Neutrophil (primary cell): Measurements from ENCODE around the gene PTGDR2.

Experiments used
- H3K27ac ChIP-seq: fragments of 200-600 bp; sonication (generic); 2 replicates; pipeline ENCODE4 v1.5.1; 2016; ENCODE audit warnings: mild to moderate bottlenecking, moderate library complexity
- H3K27me3 ChIP-seq: fragments of 200-600 bp; sonication (generic); 2 replicates; pipeline ENCODE4 v1.6.0; 2016; ENCODE audit warnings: mild to moderate bottlenecking
- H3K36me3 ChIP-seq: fragments of 200-600 bp; sonication (generic); 2 replicates; pipeline ENCODE4 v1.5.1; 2017
- H3K4me1 ChIP-seq, 2 experiments: fragments of 200-600 bp in 1 of 2; sonication (generic) in 1 of 2; 1 replicate in 1 of 2; 2 replicates in 1 of 2; pipeline versions ENCODE4 v1.5.1 to v1.6.1; 2013 to 2016; ENCODE audit warnings: low read depth in 1 of 2, low read length in 1 of 2, mild to moderate bottlenecking in 1 of 2, moderate library complexity in 1 of 2; ENCODE audit not compliant: control insufficient read depth in 1 of 2, insufficient read depth in 1 of 2
- H3K4me3 ChIP-seq, 2 experiments: fragments of 200-600 bp in 1 of 2; sonication (generic) in 1 of 2; 1 replicate in 1 of 2; 2 replicates in 1 of 2; pipeline ENCODE4 v1.5.1; 2013 to 2016; ENCODE audit warnings: low read depth in 1 of 2, low read length in 1 of 2, mild to moderate bottlenecking in 1 of 2, moderate library complexity in 1 of 2
- H3K9me3 ChIP-seq: fragments of 200-600 bp; sonication (generic); 2 replicates; pipeline ENCODE4 v1.5.1; 2016
- TF ChIP-seq, protein P1 (sequence below): fragments of 200-600 bp; sonication (generic); IDR thresholded peaks from 2 replicates; pipeline ENCODE4 v1.5.1; 2016; ENCODE audit warnings: antibody characterized with exemption

The PTGDR2 gene

DNA sequence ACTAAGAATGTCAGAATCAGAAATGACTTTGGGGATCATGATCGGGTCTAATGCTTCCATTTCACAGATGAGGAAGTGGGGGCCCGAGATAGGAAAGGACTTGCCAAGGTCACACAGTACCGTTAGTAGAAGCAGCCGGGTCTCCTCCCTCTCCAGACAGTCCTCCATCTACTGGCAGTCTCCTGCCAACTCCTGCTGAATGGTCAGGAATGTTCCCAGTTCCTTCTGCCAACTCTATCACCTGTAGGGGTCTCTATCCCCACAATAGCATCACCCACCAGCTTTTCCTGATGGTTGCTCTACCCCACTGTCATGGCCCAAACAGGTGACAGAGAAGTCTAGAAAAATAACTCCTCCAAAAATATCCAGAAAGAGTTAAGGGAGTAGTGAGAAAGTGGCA lies 37.7 kb downstream of the PTGDR2 start:
- Histone ChIP-seq H3K27ac (no peak overlapping the region), H3K4me3 (no peak overlapping the region)
- TF ChIP-seq, protein P1, sequence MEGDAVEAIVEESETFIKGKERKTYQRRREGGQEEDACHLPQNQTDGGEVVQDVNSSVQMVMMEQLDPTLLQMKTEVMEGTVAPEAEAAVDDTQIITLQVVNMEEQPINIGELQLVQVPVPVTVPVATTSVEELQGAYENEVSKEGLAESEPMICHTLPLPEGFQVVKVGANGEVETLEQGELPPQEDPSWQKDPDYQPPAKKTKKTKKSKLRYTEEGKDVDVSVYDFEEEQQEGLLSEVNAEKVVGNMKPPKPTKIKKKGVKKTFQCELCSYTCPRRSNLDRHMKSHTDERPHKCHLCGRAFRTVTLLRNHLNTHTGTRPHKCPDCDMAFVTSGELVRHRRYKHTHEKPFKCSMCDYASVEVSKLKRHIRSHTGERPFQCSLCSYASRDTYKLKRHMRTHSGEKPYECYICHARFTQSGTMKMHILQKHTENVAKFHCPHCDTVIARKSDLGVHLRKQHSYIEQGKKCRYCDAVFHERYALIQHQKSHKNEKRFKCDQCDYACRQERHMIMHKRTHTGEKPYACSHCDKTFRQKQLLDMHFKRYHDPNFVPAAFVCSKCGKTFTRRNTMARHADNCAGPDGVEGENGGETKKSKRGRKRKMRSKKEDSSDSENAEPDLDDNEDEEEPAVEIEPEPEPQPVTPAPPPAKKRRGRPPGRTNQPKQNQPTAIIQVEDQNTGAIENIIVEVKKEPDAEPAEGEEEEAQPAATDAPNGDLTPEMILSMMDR = no peak

DNA sequence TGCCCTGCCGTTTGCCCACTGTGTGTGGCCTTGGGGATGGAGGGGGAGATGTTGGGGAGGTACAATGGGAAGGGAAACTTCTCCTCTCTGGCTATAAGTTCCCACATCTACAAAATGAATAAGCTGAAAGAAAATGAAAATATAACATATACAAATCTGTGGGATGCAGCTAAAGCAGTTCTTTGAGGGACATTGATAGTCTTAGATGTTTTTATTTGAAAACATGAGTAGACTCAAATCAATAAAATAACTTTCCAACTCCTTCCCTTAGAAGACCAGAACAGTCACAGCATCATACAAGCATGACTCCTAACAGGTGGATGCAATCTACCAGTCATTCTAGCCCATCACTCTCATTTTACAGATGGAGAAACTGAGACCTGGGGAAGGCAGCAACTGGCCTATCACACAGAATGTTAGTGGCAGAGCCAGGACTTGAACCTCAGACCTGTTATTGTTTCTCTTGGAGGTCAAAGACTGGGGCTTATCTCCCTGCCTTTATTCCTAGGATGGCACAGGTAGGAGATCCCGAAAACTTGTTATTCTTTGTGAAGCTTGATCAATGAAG lies 39.1 kb downstream of the PTGDR2 start:
- Histone ChIP-seq H3K9me3 (peaks cover 7% of the 10 kb centered on the region), H3K36me3 (no peaks in the 10 kb centered on the region), H3K4me1 (no peaks in the 10 kb centered on the region), H3K27me3 (no peaks in the 10 kb centered on the region), H3K4me3 (no peak overlapping the region), H3K27ac (no peak overlapping the region)
- TF ChIP-seq, protein P1 = no peak

More for the DNA sequence above, 37.7 kb downstream of the PTGDR2 start:
- Histone ChIP-seq H3K4me1 (no peaks in the 10 kb centered on the region), H3K36me3 (no peaks in the 10 kb centered on the region), H3K27me3 (peaks cover 5% of the 10 kb centered on the region), H3K9me3 (peaks cover 7% of the 10 kb centered on the region)

DNA sequence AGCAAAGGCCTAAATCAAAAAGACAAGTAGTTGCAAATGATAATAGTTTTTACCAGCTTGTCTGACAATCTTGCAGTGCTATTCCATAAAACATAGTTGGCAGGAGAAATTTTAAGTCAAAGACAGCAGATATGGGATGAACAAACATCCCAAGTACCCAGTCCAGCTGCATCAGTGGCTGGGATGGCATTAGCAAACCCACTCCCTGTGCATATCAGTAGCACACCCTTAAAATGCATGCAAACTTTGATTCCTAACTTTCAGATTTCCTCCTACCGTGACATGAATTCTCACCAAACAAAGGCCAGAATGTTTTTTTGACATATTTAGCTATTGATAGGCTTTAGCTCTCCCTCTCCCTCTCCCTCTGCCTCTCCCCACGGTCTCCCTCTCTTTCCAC lies 41.6 kb downstream of the PTGDR2 start:
- H3K4me1 ChIP-seq = no peaks in the 10 kb centered on the region
- TF ChIP-seq, protein P1 = no peak
- H3K4me3 ChIP-seq = no peak overlapping the region
- no peak overlapping the region for H3K27ac ChIP-seq
- H3K9me3 ChIP-seq = peaks cover 7% of the 10 kb centered on the region
- H3K36me3 ChIP-seq = no peaks in the 10 kb centered on the region
- peaks cover 17% of the 10 kb centered on the region for H3K27me3 ChIP-seq

DNA sequence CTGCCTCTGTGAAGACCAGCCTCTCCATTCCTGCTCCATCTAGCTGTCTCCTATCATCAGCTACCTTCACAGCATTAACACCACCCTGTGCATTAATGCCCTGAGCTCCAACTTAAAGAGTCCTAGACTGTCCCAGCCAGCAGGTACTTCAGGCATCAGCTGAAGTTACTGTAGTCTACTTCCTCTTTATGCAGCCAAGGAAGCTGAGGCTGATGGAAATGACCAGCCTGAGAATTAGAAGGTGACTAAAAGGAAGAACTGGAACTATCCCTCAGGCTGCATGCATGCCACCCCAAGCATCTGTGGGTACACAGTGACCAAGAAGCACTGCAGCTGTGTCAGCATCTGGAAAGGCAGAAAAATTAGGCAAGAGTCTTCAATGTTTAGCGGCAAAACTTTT lies 42.4 kb downstream of the PTGDR2 start:
- Histone ChIP-seq H3K27ac (no peak overlapping the region), H3K9me3 (peaks cover 7% of the 10 kb centered on the region), H3K4me1 (no peaks in the 10 kb centered on the region), H3K27me3 (peaks cover 17% of the 10 kb centered on the region), H3K36me3 (no peaks in the 10 kb centered on the region), H3K4me3 (no peak overlapping the region)
- TF ChIP-seq, protein P1 = no peak

DNA sequence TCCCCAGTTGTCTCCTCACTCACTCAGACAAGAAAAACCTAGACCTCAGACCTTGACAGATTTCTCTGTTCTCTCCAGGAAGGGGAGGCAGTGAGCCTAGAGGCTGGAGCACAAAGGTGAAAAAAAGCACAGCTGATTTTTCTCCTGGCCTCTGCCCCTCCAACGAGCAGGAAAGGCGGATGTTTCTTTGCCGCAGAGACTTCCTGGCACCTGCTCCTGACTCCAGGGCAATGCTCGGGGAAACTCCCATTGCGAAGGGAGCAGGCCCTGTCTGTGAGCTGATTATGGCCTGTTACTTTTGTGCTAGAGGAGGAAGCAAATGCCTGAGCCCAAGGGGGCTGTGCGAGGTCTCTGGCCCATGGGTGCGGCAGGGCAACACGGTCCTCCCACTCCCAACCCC lies 45.2 kb downstream of the PTGDR2 start:
- Histone ChIP-seq H3K9me3 (no peaks in the 10 kb centered on the region), H3K36me3 (no peaks in the 10 kb centered on the region), H3K4me1 (no peaks in the 10 kb centered on the region), H3K27me3 (peaks cover 17% of the 10 kb centered on the region), H3K27ac (no peak overlapping the region), H3K4me3 (no peak overlapping the region)
- TF ChIP-seq, protein P1 = no peak

DNA sequence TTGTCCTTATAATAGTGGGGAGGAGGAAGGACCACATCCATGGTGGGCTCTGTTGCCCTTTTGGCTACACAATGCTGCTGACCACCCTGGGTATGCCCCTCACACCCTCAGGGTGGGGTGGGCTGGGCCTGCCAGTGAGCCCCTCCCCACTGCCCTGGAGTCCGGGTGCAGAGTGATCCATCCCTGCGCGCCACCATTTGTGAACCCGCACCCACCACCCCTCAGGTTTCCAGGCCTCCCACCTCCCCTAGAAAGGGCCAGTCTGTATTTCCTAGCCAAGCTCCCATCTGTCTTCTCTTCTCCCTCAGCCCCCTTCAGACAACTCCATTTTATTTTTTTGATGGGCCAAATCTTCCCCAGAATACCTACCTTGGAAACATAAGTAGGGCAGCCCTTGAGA lies 45.6 kb downstream of the PTGDR2 start:
- no peaks in the 10 kb centered on the region for H3K4me1 ChIP-seq
- peaks cover 17% of the 10 kb centered on the region for H3K27me3 ChIP-seq
- H3K27ac ChIP-seq = no peak overlapping the region
- no peak overlapping the region for H3K4me3 ChIP-seq
- no peaks in the 10 kb centered on the region for H3K36me3 ChIP-seq
- TF ChIP-seq, protein P1 = no peak
- H3K9me3 ChIP-seq = no peaks in the 10 kb centered on the region
